ENCODE results near the gene OSBPL6.

Gene OSBPL6

GRCh38 chr2:178386986-178387597 lies 192.8 kb downstream of the OSBPL6 start:
- H3K79me2 ChIP-seq (ENCODE audit: insufficient read depth, low read length) = no peaks in the 10 kb centered on the region
- no peaks in the 10 kb centered on the region for H3K36me3 ChIP-seq (ENCODE audit: insufficient read depth, low read length)
- H3K4me3 ChIP-seq (ENCODE audit: low read length, poor library complexity, severe bottlenecking) = no peak overlapping the region
- no peaks in the 10 kb centered on the region for H3K9me3 ChIP-seq (ENCODE audit: insufficient read depth, low read depth, low read length)
- no peak overlapping the region for H3K9ac ChIP-seq (ENCODE audit: low read depth, low read length, poor library complexity, severe bottlenecking)
- H2AFZ ChIP-seq (ENCODE audit: low read length) = peak overlapping the region; percentile 59
- H3K4me1 ChIP-seq (ENCODE audit: insufficient read depth, low read length, poor library complexity, severe bottlenecking) = peaks cover 4% of the 10 kb centered on the region
- H3K4me2 ChIP-seq (ENCODE audit: low read depth, low read length, poor library complexity, severe bottlenecking) = no peak overlapping the region
- H3K9me2 ChIP-seq (replicated peaks; ENCODE audit: low read depth, low read length) = no peaks in the 10 kb centered on the region
- H3K27me3 ChIP-seq (ENCODE audit: insufficient read depth, low read length, poor library complexity, severe bottlenecking) = no peaks in the 10 kb centered on the region
- H3F3A ChIP-seq (ENCODE audit: low read depth) = no peaks in the 10 kb centered on the region
- TF ChIP-seq CTCF (conservative IDR thresholded peaks at IDR 0.05; ENCODE audit: low read length) = no peak
- no peak for TF ChIP-seq EZH2phosphoT487 (IDR thresholded peaks at IDR 0.05; ENCODE audit: borderline replicate concordance)
- no peaks in the 10 kb centered on the region for H4K20me1 ChIP-seq (ENCODE audit: insufficient read depth, low read length, poor library complexity, severe bottlenecking)

- H3K9me3 ChIP-seq (ENCODE audit: insufficient read depth, low read depth, low read length) = no peaks in the 10 kb centered on the region
- no peaks in the 10 kb centered on the region for H3K27me3 ChIP-seq (ENCODE audit: insufficient read depth, low read length, poor library complexity, severe bottlenecking)
- no peak overlapping the region for H3K4me2 ChIP-seq (ENCODE audit: low read depth, low read length, poor library complexity, severe bottlenecking)
- TF ChIP-seq CTCF (conservative IDR thresholded peaks at IDR 0.05; ENCODE audit: low read length) (no peak), EZH2phosphoT487 (IDR thresholded peaks at IDR 0.05; ENCODE audit: borderline replicate concordance) (no peak)
- peaks cover 4% of the 10 kb centered on the region for H3K4me1 ChIP-seq (ENCODE audit: insufficient read depth, low read length, poor library complexity, severe bottlenecking)
- H3K79me2 ChIP-seq (ENCODE audit: insufficient read depth, low read length) = no peaks in the 10 kb centered on the region
- H2AFZ ChIP-seq (ENCODE audit: low read length) = no peak overlapping the region
- no peaks in the 10 kb centered on the region for H3K9me2 ChIP-seq (replicated peaks; ENCODE audit: low read depth, low read length)
- no peak overlapping the region for H3K9ac ChIP-seq (ENCODE audit: low read depth, low read length, poor library complexity, severe bottlenecking)
- no peak overlapping the region for H3K4me3 ChIP-seq (ENCODE audit: low read length, poor library complexity, severe bottlenecking)
- H3F3A ChIP-seq (ENCODE audit: low read depth) = no peaks in the 10 kb centered on the region
- H4K20me1 ChIP-seq (ENCODE audit: insufficient read depth, low read length, poor library complexity, severe bottlenecking) = no peaks in the 10 kb centered on the region
- H3K36me3 ChIP-seq (ENCODE audit: insufficient read depth, low read length) = no peaks in the 10 kb centered on the region
These were observed 194.0 kb downstream of the OSBPL6 start for GRCh38 chr2:178388287-178388686.

GRCh38 chr2:178391701-178392100 lies 197.4 kb downstream of the OSBPL6 start:
- H3K9me2 ChIP-seq (replicated peaks; ENCODE audit: low read depth, low read length) = no peaks in the 10 kb centered on the region
- peaks cover 4% of the 10 kb centered on the region for H3K4me1 ChIP-seq (ENCODE audit: insufficient read depth, low read length, poor library complexity, severe bottlenecking)
- no peaks in the 10 kb centered on the region for H3K9me3 ChIP-seq (ENCODE audit: insufficient read depth, low read depth, low read length)
- H3K79me2 ChIP-seq (ENCODE audit: insufficient read depth, low read length) = no peaks in the 10 kb centered on the region
- H3K9ac ChIP-seq (ENCODE audit: low read depth, low read length, poor library complexity, severe bottlenecking) = no peak overlapping the region
- TF ChIP-seq CTCF (conservative IDR thresholded peaks at IDR 0.05; ENCODE audit: low read length) (no peak), EZH2phosphoT487 (IDR thresholded peaks at IDR 0.05; ENCODE audit: borderline replicate concordance) (no peak)
- H3K27me3 ChIP-seq (ENCODE audit: insufficient read depth, low read length, poor library complexity, severe bottlenecking) = no peaks in the 10 kb centered on the region
- H3F3A ChIP-seq (ENCODE audit: low read depth) = no peaks in the 10 kb centered on the region
- no peaks in the 10 kb centered on the region for H4K20me1 ChIP-seq (ENCODE audit: insufficient read depth, low read length, poor library complexity, severe bottlenecking)
- no peak overlapping the region for H3K4me3 ChIP-seq (ENCODE audit: low read length, poor library complexity, severe bottlenecking)
- no peak overlapping the region for H3K4me2 ChIP-seq (ENCODE audit: low read depth, low read length, poor library complexity, severe bottlenecking)
- no peak overlapping the region for H2AFZ ChIP-seq (ENCODE audit: low read length)
- no peaks in the 10 kb centered on the region for H3K36me3 ChIP-seq (ENCODE audit: insufficient read depth, low read length)
